CD14-positive monocyte (primary cell): ENCODE results near the gene ZNF583. TPM values are rescaled to one million over a fixed set of nuclear protein-coding genes. Genes with fewer than 3 reads are reported as not detected.

Experiments
- DNase-seq, 3 donors: peaks; one replicate each; pipeline ENCODE4 v3.0.0-alpha.2; 2011 to 2022
- H2AFZ ChIP-seq: 2 replicates; pipeline ENCODE4 v1.6.0; 2012; ENCODE audit warnings: mild to moderate bottlenecking, low read depth, low read length, inconsistent platforms; ENCODE audit not compliant: insufficient read depth, poor library complexity, severe bottlenecking
- H3K27ac ChIP-seq, 2 donors: 1 replicate in 1 of 2; 2 replicates in 1 of 2; pipeline ENCODE4 v1.5.1; 2012 to 2013; ENCODE audit warnings: low read length in 2 of 2, control low read depth in 1 of 2, inconsistent platforms in 1 of 2, low read depth in 1 of 2, mild to moderate bottlenecking in 1 of 2
- H3K27me3 ChIP-seq, 2 donors: one replicate each; pipeline versions ENCODE4 v1.6.0 to v1.6.1; 2011 to 2013; ENCODE audit warnings: low read length in 2 of 2; ENCODE audit not compliant: control insufficient read depth in 2 of 2, insufficient read depth in 2 of 2
- H3K36me3 ChIP-seq, 2 donors: replicated peaks in 1 of 2; 1 replicate in 1 of 2; 2 replicates in 1 of 2; pipeline versions ENCODE4 v1.5.1 to v1.6.1; 2012 to 2013; ENCODE audit warnings: low read length in 2 of 2, control low read depth in 1 of 2, inconsistent platforms in 1 of 2, mild to moderate bottlenecking in 1 of 2; ENCODE audit not compliant: insufficient read depth in 2 of 2, control insufficient read depth in 1 of 2
- H3K4me1 ChIP-seq, 2 donors: 1 replicate in 1 of 2; 2 replicates in 1 of 2; pipeline versions ENCODE4 v1.5.1 to v1.6.1; 2012 to 2013; ENCODE audit warnings: low read length in 2 of 2, control low read depth in 1 of 2, inconsistent platforms in 1 of 2, mild to moderate bottlenecking in 1 of 2, moderate library complexity in 1 of 2; ENCODE audit not compliant: insufficient read depth in 2 of 2, control insufficient read depth in 1 of 2
- H3K4me2 ChIP-seq: replicated peaks from 2 replicates; pipeline ENCODE3; 2012; ENCODE audit warnings: low read length, moderate library complexity, mild to moderate bottlenecking; ENCODE audit not compliant: poor library complexity, severe bottlenecking; ENCODE audit errors: extremely low read depth
- H3K4me3 ChIP-seq, 3 experiments: fragments of 200-600 bp in 1 of 3; sonication (generic) in 1 of 3; replicated peaks in 1 of 3; 1 replicate in 2 of 3; 2 replicates in 1 of 3; pipeline ENCODE4 v1.5.1; 2011 to 2013; ENCODE audit warnings: low read length in 3 of 3, mild to moderate bottlenecking in 3 of 3, control low read depth in 2 of 3, low read depth in 2 of 3, inconsistent platforms in 1 of 3, moderate library complexity in 1 of 3
- H3K79me2 ChIP-seq: 2 replicates; pipeline ENCODE4 v1.6.0; 2012; ENCODE audit warnings: mild to moderate bottlenecking, control low read depth, inconsistent platforms, low read length, moderate library complexity; ENCODE audit not compliant: insufficient read depth
- H3K9ac ChIP-seq: 2 replicates; pipeline ENCODE4 v1.6.0; 2017; ENCODE audit warnings: low read length, mild to moderate bottlenecking; ENCODE audit not compliant: insufficient read depth, poor library complexity, severe bottlenecking
- H3K9me3 ChIP-seq, 2 donors: replicated peaks in 1 of 2; 1 replicate in 1 of 2; 2 replicates in 1 of 2; pipeline versions ENCODE4 v1.5.1 to v1.6.1; 2012 to 2013; ENCODE audit warnings: low read length in 2 of 2, control low read depth in 1 of 2; ENCODE audit not compliant: control insufficient read depth in 1 of 2, insufficient read depth in 1 of 2
- H4K20me1 ChIP-seq: 2 replicates; pipeline ENCODE4 v1.6.0; 2012; ENCODE audit warnings: mild to moderate bottlenecking, low read length, control low read depth, moderate library complexity; ENCODE audit not compliant: insufficient read depth
- H3K27ac Mint-ChIP-seq, 7 donors: one replicate each; pipeline ENCODE4 v1.8.0; 2020; ENCODE audit warnings: mild to moderate bottlenecking in 7 of 7, mixed read lengths in 7 of 7, moderate library complexity in 6 of 7, inconsistent platforms in 2 of 7
- H3K27me3 Mint-ChIP-seq, 3 donors: one replicate each; pipeline ENCODE4 v1.8.0; 2021 to 2022; ENCODE audit warnings: low read depth in 3 of 3, mild to moderate bottlenecking in 3 of 3, mixed read lengths in 3 of 3, moderate library complexity in 3 of 3, inconsistent platforms in 1 of 3
- H3K36me3 Mint-ChIP-seq, 2 donors: one replicate each; pipeline ENCODE4 v1.8.0; 2020; ENCODE audit warnings: mixed read lengths in 2 of 2, inconsistent platforms in 1 of 2, mild to moderate bottlenecking in 1 of 2
- H3K4me1 Mint-ChIP-seq: one replicate; pipeline ENCODE4 v1.8.0; 2020; ENCODE audit warnings: mild to moderate bottlenecking, mixed read lengths
- H3K4me3 Mint-ChIP-seq, 2 donors: one replicate each; pipeline ENCODE4 v1.8.0; 2020; ENCODE audit warnings: mild to moderate bottlenecking in 2 of 2, mixed read lengths in 2 of 2, moderate library complexity in 1 of 2
- H3K9me3 Mint-ChIP-seq, 7 donors: one replicate each; pipeline ENCODE4 v1.8.0; 2020 to 2022; ENCODE audit warnings: mixed read lengths in 7 of 7, mild to moderate bottlenecking in 6 of 7, moderate library complexity in 6 of 7, inconsistent platforms in 2 of 7
- WGBS: methylation state at CpG from one replicate; pipeline ENCODE4 v1.1.5; 2013; ENCODE audit warnings: missing lambda C conversion rate; ENCODE audit not compliant: insufficient coverage; 5-methylcytosine and 5-hydroxymethylcytosine counted together
- intact Hi-C, 2 donors: fragments of 100-400 bp; cut with micrococcal nuclease; formaldehyde crosslinking; loops; one replicate each; pipeline versions ENCODE4 v1.15.0 to v1.15.1; 2023
- polyA plus RNA-seq, 3 donors: library from polyadenylated mRNA; depleted of rRNA in 1 of 3; unstranded in 2 of 3; stranded (reverse) in 1 of 3; fragments of 300-500 nt in 2 of 3; fragments of >200 nt in 1 of 3; fragmentation: Illumina TruSeq in 2 of 3; gene quantifications; 1 replicate in 2 of 3; 2 replicates in 1 of 3; pipeline ENCODE4 v1.2.3, GENCODE V29; 2012 to 2021
- TF ChIP-seq, protein P1 (sequence below): fragments of 200-600 bp; IDR thresholded peaks from one replicate; pipeline ENCODE4 v1.8.0; 2022; ENCODE audit warnings: antibody characterized with exemption, mild to moderate bottlenecking

The ZNF583 gene
- polyA plus RNA-seq, 3 donors, result 1.3 to 6.6 (median 4.0) TPM

- H3K27me3 ChIP-seq, result no peaks in the 10 kb centered on the region
- peaks cover 8 to 21% of the 10 kb centered on the region in 2 donors for H3K9me3 ChIP-seq
- 83% methylated on average over 1 of the region's 2 CpGs for WGBS
- TF ChIP-seq, protein P1, sequence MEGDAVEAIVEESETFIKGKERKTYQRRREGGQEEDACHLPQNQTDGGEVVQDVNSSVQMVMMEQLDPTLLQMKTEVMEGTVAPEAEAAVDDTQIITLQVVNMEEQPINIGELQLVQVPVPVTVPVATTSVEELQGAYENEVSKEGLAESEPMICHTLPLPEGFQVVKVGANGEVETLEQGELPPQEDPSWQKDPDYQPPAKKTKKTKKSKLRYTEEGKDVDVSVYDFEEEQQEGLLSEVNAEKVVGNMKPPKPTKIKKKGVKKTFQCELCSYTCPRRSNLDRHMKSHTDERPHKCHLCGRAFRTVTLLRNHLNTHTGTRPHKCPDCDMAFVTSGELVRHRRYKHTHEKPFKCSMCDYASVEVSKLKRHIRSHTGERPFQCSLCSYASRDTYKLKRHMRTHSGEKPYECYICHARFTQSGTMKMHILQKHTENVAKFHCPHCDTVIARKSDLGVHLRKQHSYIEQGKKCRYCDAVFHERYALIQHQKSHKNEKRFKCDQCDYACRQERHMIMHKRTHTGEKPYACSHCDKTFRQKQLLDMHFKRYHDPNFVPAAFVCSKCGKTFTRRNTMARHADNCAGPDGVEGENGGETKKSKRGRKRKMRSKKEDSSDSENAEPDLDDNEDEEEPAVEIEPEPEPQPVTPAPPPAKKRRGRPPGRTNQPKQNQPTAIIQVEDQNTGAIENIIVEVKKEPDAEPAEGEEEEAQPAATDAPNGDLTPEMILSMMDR, result no peak
- no peak overlapping the region for H3K4me3 Mint-ChIP-seq
- H3K27ac Mint-ChIP-seq, result no peak overlapping the region
- no peak for DNase-seq
- no peak overlapping the region for H3K27ac ChIP-seq
- no peaks in the 10 kb centered on the region for H3K27me3 Mint-ChIP-seq
- intact Hi-C loops, result no loop called here
- H3K9me3 Mint-ChIP-seq, result peaks cover 20 to 42% (median 37%) of the 10 kb centered on the region in 7 donors
- H3K36me3 ChIP-seq, result no peaks in the 10 kb centered on the region
- H3K4me2 ChIP-seq, result no peak overlapping the region
- H3K4me3 ChIP-seq, result no peak overlapping the region
- H3K79me2 ChIP-seq, result no peaks in the 10 kb centered on the region
- H2AFZ ChIP-seq, result no peak overlapping the region
- no peaks in the 10 kb centered on the region for H3K36me3 Mint-ChIP-seq
- no peaks in the 10 kb centered on the region for H3K4me1 Mint-ChIP-seq
- H4K20me1 ChIP-seq, result no peaks in the 10 kb centered on the region
- no peaks in the 10 kb centered on the region for H3K4me1 ChIP-seq
- no peak overlapping the region for H3K9ac ChIP-seq
Observed at GRCh38 chr19:56356944-56357343, 47.2 kb upstream of the ZNF583 start.

GRCh38 chr19:56360841-56361240 lies 43.3 kb upstream of the ZNF583 start:
- Histone ChIP-seq H3K9ac (no peak overlapping the region), H3K27me3 (no peaks in the 10 kb centered on the region), H3K27ac (no peak overlapping the region), H3K4me1 (no peaks in the 10 kb centered on the region), H4K20me1 (no peaks in the 10 kb centered on the region), H3K4me2 (no peak overlapping the region), H3K9me3 (peaks cover 20 to 50% of the 10 kb centered on the region in 2 donors), H3K36me3 (no peaks in the 10 kb centered on the region), H2AFZ (no peak overlapping the region), H3K4me3 (no peak overlapping the region), H3K79me2 (no peaks in the 10 kb centered on the region)
- TF ChIP-seq, protein P1, result no peak
- Mint-ChIP-seq H3K36me3 (no peaks in the 10 kb centered on the region), H3K9me3 (peaks cover 30 to 59% (median 53%) of the 10 kb centered on the region in 7 donors), H3K27ac (no peak overlapping the region), H3K27me3 (no peaks in the 10 kb centered on the region), H3K4me3 (no peak overlapping the region), H3K4me1 (no peaks in the 10 kb centered on the region)
- no peak for DNase-seq
- WGBS, result no CpG with 5 or more reads among the region's 2 CpGs
- intact Hi-C loops, result no loop called here
